CD4-positive, alpha-beta memory T cell (primary cell): ENCODE measurements around the gene GRIK2. TPM values are rescaled to one million over a fixed set of nuclear protein-coding genes. Genes with fewer than 3 reads are reported as not detected.

Source experiments
- CTCF ChIA-PET: fragments of 350-600 bp; sonication (Branson Sonifier 250); formaldehyde crosslinking; loops from one replicate; lab custom pipeline; 2021; ENCODE audit warnings: inconsistent platforms; ENCODE audit not compliant: partially characterized antibody; lab: Charles Lee
- POLR2A ChIA-PET: fragments of 350-600 bp; sonication (Branson Sonifier 250); formaldehyde crosslinking; loops from one replicate; lab custom pipeline; 2021; ENCODE audit not compliant: partially characterized antibody; lab: Charles Lee
- DNase-seq, 5 donors: peaks; one replicate each; pipeline versions ENCODE4 v3.0.0 to v3.0.0-alpha.2; 2020 to 2022; ENCODE audit warnings: mixed read lengths in 1 of 5
- H3K27ac ChIP-seq: one replicate; pipeline ENCODE4 v1.7.0; 2013; ENCODE audit warnings: low read depth, low read length
- H3K27me3 ChIP-seq: 2 replicates; pipeline ENCODE4 v1.7.0; 2013; ENCODE audit warnings: mild to moderate bottlenecking, low read length, moderate library complexity; ENCODE audit not compliant: insufficient read depth
- H3K36me3 ChIP-seq: 2 replicates; pipeline ENCODE4 v1.7.0; 2013; ENCODE audit warnings: mild to moderate bottlenecking, low read length, moderate library complexity; ENCODE audit not compliant: insufficient read depth
- H3K4me1 ChIP-seq: 2 replicates; pipeline ENCODE4 v1.7.0; 2013; ENCODE audit warnings: mild to moderate bottlenecking, low read length, moderate library complexity; ENCODE audit not compliant: insufficient read depth
- H3K4me3 ChIP-seq, 2 donors: one replicate each; pipeline ENCODE4 v1.7.0; 2013; ENCODE audit warnings: low read length in 2 of 2, mild to moderate bottlenecking in 1 of 2
- H3K9me3 ChIP-seq, 2 donors: one replicate each; pipeline ENCODE4 v1.7.0; 2013; ENCODE audit warnings: low read length in 2 of 2, control low read depth in 1 of 2; ENCODE audit not compliant: control insufficient read depth in 1 of 2
- H3K27ac Mint-ChIP-seq, 7 donors: one replicate each; pipeline ENCODE4 v1.8.0; 2020 to 2021; ENCODE audit warnings: mixed read lengths in 7 of 7, mild to moderate bottlenecking in 6 of 7, inconsistent platforms in 3 of 7, moderate library complexity in 3 of 7
- H3K27me3 Mint-ChIP-seq, 2 donors: one replicate each; pipeline ENCODE4 v1.8.0; 2020 to 2021; ENCODE audit warnings: mixed read lengths in 2 of 2
- H3K36me3 Mint-ChIP-seq, 2 donors: one replicate each; pipeline ENCODE4 v1.8.0; 2020 to 2021; ENCODE audit warnings: mixed read lengths in 2 of 2, inconsistent platforms in 1 of 2, mild to moderate bottlenecking in 1 of 2
- H3K4me1 Mint-ChIP-seq, 4 donors: one replicate each; pipeline ENCODE4 v1.8.0; 2020 to 2021; ENCODE audit warnings: mixed read lengths in 4 of 4, mild to moderate bottlenecking in 1 of 4
- H3K4me3 Mint-ChIP-seq, 8 donors: one replicate each; pipeline ENCODE4 v1.8.0; 2020 to 2021; ENCODE audit warnings: mixed read lengths in 8 of 8, mild to moderate bottlenecking in 7 of 8, moderate library complexity in 6 of 8, inconsistent platforms in 3 of 8
- H3K9me3 Mint-ChIP-seq, 8 donors: one replicate each; pipeline ENCODE4 v1.8.0; 2020 to 2021; ENCODE audit warnings: mixed read lengths in 8 of 8, mild to moderate bottlenecking in 5 of 8, inconsistent platforms in 3 of 8, moderate library complexity in 1 of 8
- intact Hi-C: fragments of 100-400 bp; cut with micrococcal nuclease; formaldehyde crosslinking; loops from one replicate; pipeline ENCODE4 v1.15.1; 2023
- polyA plus RNA-seq, 2 donors: library from polyadenylated mRNA; unstranded; fragments of 300-500 nt; fragmentation: Illumina TruSeq; gene quantifications; one replicate each; pipeline ENCODE4 v1.2.3, GENCODE V29; 2021
- total RNA-seq, 2 experiments: library from RNA; stranded (reverse); gene quantifications; one replicate each; pipeline ENCODE4 v1.2.3, GENCODE V29; 2021

GRIK2 gene
- total and polyA plus RNA-seq, 4 experiments from 2014 or later = not detected

GRCh38 chr6:101554231-101554630 is 160.7 kb downstream of the GRIK2 start:
- no peak for DNase-seq
- Mint-ChIP-seq H3K4me1 (no peaks in the 10 kb centered on the region), H3K27me3 (no peaks in the 10 kb centered on the region), H3K4me3 (no peak overlapping the region), H3K36me3 (no peaks in the 10 kb centered on the region), H3K9me3 (peaks cover 0 to 7% (median 0%) of the 10 kb centered on the region in 8 donors), H3K27ac (no peak overlapping the region)
- CTCF ChIA-PET = no interaction called here
- no peak overlapping the region for H3K27ac ChIP-seq
- POLR2A ChIA-PET = no interaction called here
- H3K4me3 ChIP-seq = no peak overlapping the region
- intact Hi-C loops = no loop called here
- no peaks in the 10 kb centered on the region for H3K9me3 ChIP-seq
- no peaks in the 10 kb centered on the region for H3K27me3 ChIP-seq
- no peaks in the 10 kb centered on the region for H3K36me3 ChIP-seq
- H3K4me1 ChIP-seq = no peaks in the 10 kb centered on the region

GRCh38 chr6:101558712-101559111 is 165.2 kb downstream of the GRIK2 start:
- Mint-ChIP-seq H3K4me3 (no peak overlapping the region), H3K27ac (no peak overlapping the region), H3K27me3 (no peaks in the 10 kb centered on the region), H3K9me3 (peaks cover 0 to 2% (median 0%) of the 10 kb centered on the region in 8 donors), H3K4me1 (no peaks in the 10 kb centered on the region), H3K36me3 (no peaks in the 10 kb centered on the region)
- CTCF ChIA-PET = no interaction called here
- Histone ChIP-seq H3K9me3 (no peaks in the 10 kb centered on the region), H3K27me3 (no peaks in the 10 kb centered on the region), H3K4me1 (no peaks in the 10 kb centered on the region), H3K4me3 (no peak overlapping the region), H3K27ac (no peak overlapping the region), H3K36me3 (no peaks in the 10 kb centered on the region)
- intact Hi-C loops = no loop called here
- POLR2A ChIA-PET = no interaction called here
- no peak for DNase-seq

- no peak overlapping the region for H3K27ac Mint-ChIP-seq
- Histone ChIP-seq H3K4me1 (no peaks in the 10 kb centered on the region), H3K27me3 (no peaks in the 10 kb centered on the region), H3K27ac (no peak overlapping the region), H3K36me3 (no peaks in the 10 kb centered on the region), H3K9me3 (no peaks in the 10 kb centered on the region), H3K4me3 (no peak overlapping the region)
- no peak overlapping the region for H3K4me3 Mint-ChIP-seq
- H3K27me3 Mint-ChIP-seq = no peaks in the 10 kb centered on the region
- DNase-seq = no peak
- peaks cover 0 to 7% (median under 1%) of the 10 kb centered on the region in 8 donors for H3K9me3 Mint-ChIP-seq
- intact Hi-C loops = no loop called here
- ChIA-PET POLR2A (no interaction called here), CTCF (no interaction called here)
- no peaks in the 10 kb centered on the region for H3K4me1 Mint-ChIP-seq
- no peaks in the 10 kb centered on the region for H3K36me3 Mint-ChIP-seq
These were observed 179.1 kb downstream of the GRIK2 start for GRCh38 chr6:101572627-101573026.

- DNase-seq = no peak
- no peaks in the 10 kb centered on the region for H3K4me1 Mint-ChIP-seq
- Histone ChIP-seq H3K9me3 (no peaks in the 10 kb centered on the region), H3K27me3 (no peaks in the 10 kb centered on the region), H3K4me1 (no peaks in the 10 kb centered on the region), H3K27ac (no peak overlapping the region), H3K4me3 (no peak overlapping the region), H3K36me3 (no peaks in the 10 kb centered on the region)
- H3K27me3 Mint-ChIP-seq = no peaks in the 10 kb centered on the region
- intact Hi-C loops = no loop called here
- H3K4me3 Mint-ChIP-seq = no peak overlapping the region
- peaks cover 0 to 10% (median 2%) of the 10 kb centered on the region in 8 donors for H3K9me3 Mint-ChIP-seq
- no peaks in the 10 kb centered on the region for H3K36me3 Mint-ChIP-seq
- POLR2A ChIA-PET = no interaction called here
- no peak overlapping the region for H3K27ac Mint-ChIP-seq
- CTCF ChIA-PET = no interaction called here
These were observed 183.6 kb downstream of the GRIK2 start for GRCh38 chr6:101577091-101577490.

GRCh38 chr6:101578306-101578705 is 184.8 kb downstream of the GRIK2 start:
- POLR2A ChIA-PET = no interaction called here
- intact Hi-C loops = no loop called here
- H3K4me3 ChIP-seq = no peak overlapping the region
- no peaks in the 10 kb centered on the region for H3K27me3 Mint-ChIP-seq
- no peak for DNase-seq
- no peaks in the 10 kb centered on the region for H3K27me3 ChIP-seq
- no peaks in the 10 kb centered on the region for H3K9me3 ChIP-seq
- CTCF ChIA-PET = no interaction called here
- peaks cover 0 to 7% (median 0%) of the 10 kb centered on the region in 8 donors for H3K9me3 Mint-ChIP-seq
- H3K4me1 Mint-ChIP-seq = no peaks in the 10 kb centered on the region
- no peak overlapping the region for H3K27ac ChIP-seq
- H3K36me3 Mint-ChIP-seq = no peaks in the 10 kb centered on the region
- no peaks in the 10 kb centered on the region for H3K36me3 ChIP-seq
- H3K4me3 Mint-ChIP-seq = no peak overlapping the region
- no peak overlapping the region for H3K27ac Mint-ChIP-seq
- no peaks in the 10 kb centered on the region for H3K4me1 ChIP-seq

- H3K36me3 Mint-ChIP-seq = no peaks in the 10 kb centered on the region
- peaks cover 0 to 9% (median 2%) of the 10 kb centered on the region in 8 donors for H3K9me3 Mint-ChIP-seq
- intact Hi-C loops = no loop called here
- H3K27ac Mint-ChIP-seq = no peak overlapping the region
- no peaks in the 10 kb centered on the region for H3K4me1 ChIP-seq
- ChIA-PET POLR2A (no interaction called here), CTCF (no interaction called here)
- no peak for DNase-seq
- no peaks in the 10 kb centered on the region for H3K36me3 ChIP-seq
- no peak overlapping the region for H3K27ac ChIP-seq
- H3K27me3 Mint-ChIP-seq = no peaks in the 10 kb centered on the region
- H3K4me1 Mint-ChIP-seq = no peaks in the 10 kb centered on the region
- no peaks in the 10 kb centered on the region for H3K9me3 ChIP-seq
- no peaks in the 10 kb centered on the region for H3K27me3 ChIP-seq
- H3K4me3 ChIP-seq = no peak overlapping the region
- H3K4me3 Mint-ChIP-seq = no peak overlapping the region
These were observed 189.3 kb downstream of the GRIK2 start for GRCh38 chr6:101582792-101583191.

GRCh38 chr6:101585501-101585900 is 192.0 kb downstream of the GRIK2 start:
- POLR2A ChIA-PET = no interaction called here

GRCh38 chr6:101588343-101588742 is 194.8 kb downstream of the GRIK2 start:
- H3K9me3 Mint-ChIP-seq = peaks cover 0 to 5% (median 3%) of the 10 kb centered on the region in 8 donors
- H3K36me3 Mint-ChIP-seq = no peaks in the 10 kb centered on the region
- CTCF ChIA-PET = no interaction called here
- H3K27me3 Mint-ChIP-seq = no peaks in the 10 kb centered on the region
- H3K4me3 ChIP-seq = no peak overlapping the region
- H3K4me3 Mint-ChIP-seq = no peak overlapping the region
- no peaks in the 10 kb centered on the region for H3K36me3 ChIP-seq
- H3K9me3 ChIP-seq = no peaks in the 10 kb centered on the region
- H3K27me3 ChIP-seq = no peaks in the 10 kb centered on the region
- POLR2A ChIA-PET = no interaction called here
- intact Hi-C loops = no loop called here
- H3K4me1 Mint-ChIP-seq = no peaks in the 10 kb centered on the region
- no peaks in the 10 kb centered on the region for H3K4me1 ChIP-seq
- H3K27ac Mint-ChIP-seq = no peak overlapping the region
- DNase-seq = no peak
- no peak overlapping the region for H3K27ac ChIP-seq

More at GRCh38 chr6:101585501-101585900, 192.0 kb downstream of the GRIK2 start:
- H3K9me3 Mint-ChIP-seq = peaks cover 0 to 7% (median 3%) of the 10 kb centered on the region in 8 donors
- Histone ChIP-seq H3K27ac (no peak overlapping the region), H3K9me3 (no peaks in the 10 kb centered on the region), H3K27me3 (no peaks in the 10 kb centered on the region), H3K4me1 (no peaks in the 10 kb centered on the region), H3K4me3 (no peak overlapping the region), H3K36me3 (no peaks in the 10 kb centered on the region)
- H3K4me1 Mint-ChIP-seq = no peaks in the 10 kb centered on the region
- no peaks in the 10 kb centered on the region for H3K36me3 Mint-ChIP-seq
- H3K27me3 Mint-ChIP-seq = no peaks in the 10 kb centered on the region
- CTCF ChIA-PET = no interaction called here
- intact Hi-C loops = no loop called here
- no peak overlapping the region for H3K27ac Mint-ChIP-seq
- no peak overlapping the region for H3K4me3 Mint-ChIP-seq
- DNase-seq = no peak
